Neural progenitor cell (in vitro differentiated cells): Measurements from ENCODE around the gene PATJ. TPM values are rescaled to one million over a fixed set of nuclear protein-coding genes. Genes with fewer than 3 reads are reported as not detected.

Source experiments
- DNase-seq: peaks from one replicate; pipeline ENCODE4 v3.0.0-alpha.2; 2016; ENCODE audit warnings: low spot score
- H2AFZ ChIP-seq: fragments of 200-600 bp; sonication (generic); replicated peaks from 2 replicates; pipeline ENCODE4 v1.6.1; 2016; ENCODE audit warnings: antibody characterized with exemption
- H3F3A ChIP-seq: fragments of 200-600 bp; sonication (generic); 2 replicates; pipeline ENCODE4 v1.6.1; 2016; ENCODE audit warnings: antibody characterized with exemption, low read depth
- H3K27ac ChIP-seq: fragments of 200-600 bp; sonication (generic); 2 replicates; pipeline ENCODE4 v1.5.1; 2016; ENCODE audit warnings: mild to moderate bottlenecking
- H3K27me3 ChIP-seq: fragments of 200-600 bp; sonication (generic); 2 replicates; pipeline ENCODE4 v1.6.1; 2016; ENCODE audit warnings: mild to moderate bottlenecking, moderate library complexity
- H3K36me3 ChIP-seq: fragments of 200-600 bp; sonication (generic); 2 replicates; pipeline ENCODE4 v1.5.1; 2016
- H3K4me1 ChIP-seq: fragments of 200-600 bp; sonication (generic); 2 replicates; pipeline ENCODE4 v1.6.1; 2016; ENCODE audit warnings: mixed run types
- H3K4me2 ChIP-seq: fragments of 200-600 bp; sonication (generic); 2 replicates; pipeline ENCODE4 v1.6.1; 2016
- H3K4me3 ChIP-seq: fragments of 200-600 bp; sonication (generic); 2 replicates; pipeline ENCODE4 v1.5.1; 2016
- H3K79me2 ChIP-seq: fragments of 200-600 bp; sonication (generic); 2 replicates; pipeline ENCODE4 v1.6.1; 2016; ENCODE audit warnings: low read depth
- H3K9ac ChIP-seq: fragments of 200-600 bp; sonication (generic); 2 replicates; pipeline ENCODE4 v1.6.1; 2016
- H3K9me3 ChIP-seq: fragments of 200-600 bp; sonication (generic); 2 replicates; pipeline ENCODE4 v1.5.1; 2016; ENCODE audit warnings: low read depth
- H4K20me1 ChIP-seq: fragments of 200-600 bp; sonication (generic); 2 replicates; pipeline ENCODE4 v1.6.1; 2016; ENCODE audit warnings: low read depth
- H3K27ac Mint-ChIP-seq: 3 replicates; pipeline ENCODE4 v1.8.0; 2021; ENCODE audit warnings: mixed read lengths
- H3K27me3 Mint-ChIP-seq: 2 replicates; pipeline ENCODE4 v1.8.0; 2022; ENCODE audit warnings: low read depth, mild to moderate bottlenecking, inconsistent platforms, moderate library complexity, mixed read lengths; ENCODE audit not compliant: insufficient read depth
- H3K36me3 Mint-ChIP-seq: 3 replicates; pipeline ENCODE4 v1.8.0; 2021; ENCODE audit warnings: mixed read lengths
- H3K4me1 Mint-ChIP-seq: 3 replicates; pipeline ENCODE4 v1.8.0; 2021; ENCODE audit warnings: mixed read lengths
- H3K4me3 Mint-ChIP-seq: 3 replicates; pipeline ENCODE4 v1.8.0; 2021; ENCODE audit warnings: mild to moderate bottlenecking, moderate library complexity, mixed read lengths
- H3K9me3 Mint-ChIP-seq: 3 replicates; pipeline ENCODE4 v1.8.0; 2020; ENCODE audit warnings: mixed read lengths
- EZH2 ChIP-seq: fragments of 200-600 bp; sonication (generic); IDR thresholded peaks from 2 replicates; pipeline ENCODE4 v1.6.1; 2017; ENCODE audit warnings: antibody characterized with exemption, mild to moderate bottlenecking, moderate library complexity
- EZH2phosphoT487 ChIP-seq: fragments of 200-600 bp; sonication (generic); IDR thresholded peaks from 2 replicates; pipeline ENCODE4 v1.6.1; 2017; ENCODE audit warnings: antibody characterized with exemption
- total RNA-seq: library from RNA; depleted of rRNA; stranded (reverse); fragments of >200 nt; gene quantifications from 2 replicates; pipeline ENCODE4 v1.2.3, GENCODE V29; 2015; ENCODE audit warnings: low replicate concordance
- TF ChIP-seq, protein P1 (sequence below): fragments of 200-600 bp; sonication (generic); IDR thresholded peaks from 2 replicates; pipeline ENCODE4 v1.5.1; 2017; ENCODE audit warnings: antibody characterized with exemption, mild to moderate bottlenecking

The PATJ gene
- total RNA-seq, 1 donor from 2014 or later, result 24.8 TPM

DNA sequence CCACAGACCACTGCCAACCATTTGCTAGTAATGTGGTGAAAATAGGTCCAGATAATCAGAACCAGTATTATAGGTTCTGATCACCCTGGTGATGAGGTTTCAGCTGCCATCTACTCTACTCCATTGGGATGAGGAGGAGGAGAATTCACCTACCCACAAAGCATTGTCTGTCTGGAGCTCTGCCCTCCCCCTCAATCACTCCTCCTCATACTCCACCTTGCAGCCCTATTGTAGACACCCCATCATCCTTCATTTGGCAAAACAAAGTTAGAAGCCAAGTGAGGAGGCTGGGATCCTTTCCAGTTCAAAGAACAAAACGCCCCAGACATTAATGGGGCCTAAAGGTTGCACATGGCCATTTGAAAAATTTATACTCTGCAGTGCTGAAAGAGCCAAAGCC, 295.0 kb downstream of the PATJ start:
- H3K4me3 ChIP-seq, result no peak overlapping the region
- H3K27ac ChIP-seq, result no peak overlapping the region
- no peak for DNase-seq
- H3K27me3 Mint-ChIP-seq, result peaks cover 2% of the 10 kb centered on the region
- H3K27me3 ChIP-seq, result no peaks in the 10 kb centered on the region
- no peak overlapping the region for H3K27ac Mint-ChIP-seq
- no peak overlapping the region for H2AFZ ChIP-seq
- no peak overlapping the region for H3K9ac ChIP-seq
- H3K9me3 ChIP-seq, result no peaks in the 10 kb centered on the region
- no peak for TF ChIP-seq EZH2phosphoT487
- TF ChIP-seq, protein P1, sequence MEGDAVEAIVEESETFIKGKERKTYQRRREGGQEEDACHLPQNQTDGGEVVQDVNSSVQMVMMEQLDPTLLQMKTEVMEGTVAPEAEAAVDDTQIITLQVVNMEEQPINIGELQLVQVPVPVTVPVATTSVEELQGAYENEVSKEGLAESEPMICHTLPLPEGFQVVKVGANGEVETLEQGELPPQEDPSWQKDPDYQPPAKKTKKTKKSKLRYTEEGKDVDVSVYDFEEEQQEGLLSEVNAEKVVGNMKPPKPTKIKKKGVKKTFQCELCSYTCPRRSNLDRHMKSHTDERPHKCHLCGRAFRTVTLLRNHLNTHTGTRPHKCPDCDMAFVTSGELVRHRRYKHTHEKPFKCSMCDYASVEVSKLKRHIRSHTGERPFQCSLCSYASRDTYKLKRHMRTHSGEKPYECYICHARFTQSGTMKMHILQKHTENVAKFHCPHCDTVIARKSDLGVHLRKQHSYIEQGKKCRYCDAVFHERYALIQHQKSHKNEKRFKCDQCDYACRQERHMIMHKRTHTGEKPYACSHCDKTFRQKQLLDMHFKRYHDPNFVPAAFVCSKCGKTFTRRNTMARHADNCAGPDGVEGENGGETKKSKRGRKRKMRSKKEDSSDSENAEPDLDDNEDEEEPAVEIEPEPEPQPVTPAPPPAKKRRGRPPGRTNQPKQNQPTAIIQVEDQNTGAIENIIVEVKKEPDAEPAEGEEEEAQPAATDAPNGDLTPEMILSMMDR, result no peak
- no peaks in the 10 kb centered on the region for H3K9me3 Mint-ChIP-seq
- H3K4me2 ChIP-seq, result no peak overlapping the region
- H4K20me1 ChIP-seq, result no peaks in the 10 kb centered on the region
- H3K36me3 ChIP-seq, result no peaks in the 10 kb centered on the region
- peaks cover 20% of the 10 kb centered on the region for H3K4me1 Mint-ChIP-seq
- H3K4me3 Mint-ChIP-seq, result no peak overlapping the region
- H3F3A ChIP-seq, result no peaks in the 10 kb centered on the region
- no peaks in the 10 kb centered on the region for H3K79me2 ChIP-seq
- peaks cover 12% of the 10 kb centered on the region for H3K4me1 ChIP-seq
- H3K36me3 Mint-ChIP-seq, result no peaks in the 10 kb centered on the region

DNA sequence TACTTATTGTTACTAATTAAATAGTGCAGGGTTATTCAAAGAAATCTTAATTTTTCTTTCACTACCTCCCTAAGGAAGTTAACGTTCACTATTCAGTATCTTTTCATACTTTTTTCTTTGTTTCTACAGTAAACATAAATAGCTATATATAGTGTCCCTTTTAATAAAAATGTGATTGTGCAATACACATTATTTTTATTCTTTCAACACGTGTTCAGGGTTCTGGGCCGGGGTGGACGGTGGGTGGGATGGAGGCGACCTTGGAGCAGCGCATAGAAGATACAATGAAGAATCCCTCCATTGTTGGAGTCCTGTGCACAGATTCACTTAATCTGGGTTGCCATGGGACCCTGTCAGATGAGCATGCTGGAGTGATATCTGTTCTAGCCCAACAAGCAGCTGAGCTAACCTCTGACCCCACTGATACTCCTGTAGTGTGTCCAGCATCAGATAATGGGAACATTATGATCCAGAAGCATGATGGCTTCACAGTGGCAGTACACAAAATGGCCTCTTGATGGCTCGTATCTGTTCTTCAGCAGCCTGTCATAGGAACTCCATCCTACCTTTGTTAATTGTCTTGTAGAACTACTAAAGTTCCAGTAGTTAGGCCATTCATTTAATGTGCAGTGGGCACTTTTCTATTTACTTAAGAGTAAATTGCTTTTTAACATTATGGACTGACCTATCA, 296.5 kb downstream of the PATJ start:
- H3K27ac ChIP-seq, result no peak overlapping the region

DNA sequence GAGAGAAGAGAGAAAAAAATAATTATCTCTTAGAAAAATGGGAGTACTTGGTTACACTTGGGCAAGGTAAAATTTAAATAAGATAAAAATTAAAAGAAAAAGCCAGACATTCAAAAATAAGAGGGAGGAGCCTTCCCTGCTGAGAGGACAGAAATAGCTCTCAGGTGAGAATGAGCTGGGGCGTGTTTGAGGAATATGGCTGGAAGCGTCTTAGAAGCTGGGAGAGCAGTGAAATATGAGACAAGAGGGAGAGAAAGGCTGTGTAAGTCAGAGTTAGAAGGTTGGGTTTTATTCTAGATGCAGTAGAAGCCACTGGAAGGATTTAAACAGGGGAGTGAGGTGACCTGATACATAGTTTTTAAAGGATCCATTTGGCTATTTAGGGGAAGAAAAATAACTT, 298.2 kb downstream of the PATJ start:
- H3K4me3 Mint-ChIP-seq, result no peak overlapping the region

More for the DNA sequence above, 296.5 kb downstream of the PATJ start:
- Mint-ChIP-seq H3K36me3 (no peaks in the 10 kb centered on the region), H3K27me3 (peaks cover 2% of the 10 kb centered on the region), H3K4me3 (no peak overlapping the region), H3K27ac (no peak overlapping the region), H3K4me1 (peaks cover 20% of the 10 kb centered on the region), H3K9me3 (no peaks in the 10 kb centered on the region)
- H3K4me3 ChIP-seq, result no peak overlapping the region
- H3K4me2 ChIP-seq, result no peak overlapping the region
- H3K9me3 ChIP-seq, result no peaks in the 10 kb centered on the region
- H3K79me2 ChIP-seq, result no peaks in the 10 kb centered on the region
- peaks cover 9% of the 10 kb centered on the region for H3K4me1 ChIP-seq
- no peak for DNase-seq
- no peaks in the 10 kb centered on the region for H4K20me1 ChIP-seq
- H3F3A ChIP-seq, result no peaks in the 10 kb centered on the region
- TF ChIP-seq, protein P1, result peak; percentile 23
- no peak for TF ChIP-seq EZH2
- no peaks in the 10 kb centered on the region for H3K36me3 ChIP-seq
- H3K9ac ChIP-seq, result no peak overlapping the region
- H2AFZ ChIP-seq, result no peak overlapping the region
- H3K27me3 ChIP-seq, result no peaks in the 10 kb centered on the region

More for the DNA sequence above, 298.2 kb downstream of the PATJ start:
- H4K20me1 ChIP-seq, result no peaks in the 10 kb centered on the region
- peaks cover 2% of the 10 kb centered on the region for H3K27me3 Mint-ChIP-seq
- H3K4me2 ChIP-seq, result no peak overlapping the region
- TF ChIP-seq, protein P1, result no peak
- TF ChIP-seq EZH2phosphoT487 (no peak), EZH2 (no peak)
- H3K27ac ChIP-seq, result no peak overlapping the region
- no peak overlapping the region for H3K9ac ChIP-seq
- H3F3A ChIP-seq, result no peaks in the 10 kb centered on the region
- no peak overlapping the region for H3K27ac Mint-ChIP-seq
- peaks cover 9% of the 10 kb centered on the region for H3K4me1 ChIP-seq
- no peaks in the 10 kb centered on the region for H3K36me3 Mint-ChIP-seq
- no peaks in the 10 kb centered on the region for H3K9me3 ChIP-seq
- no peaks in the 10 kb centered on the region for H3K36me3 ChIP-seq
- DNase-seq, result no peak
- H3K9me3 Mint-ChIP-seq, result no peaks in the 10 kb centered on the region
- H2AFZ ChIP-seq, result no peak overlapping the region
- no peaks in the 10 kb centered on the region for H3K27me3 ChIP-seq
- no peak overlapping the region for H3K4me3 ChIP-seq
- no peaks in the 10 kb centered on the region for H3K79me2 ChIP-seq
- peaks cover 23% of the 10 kb centered on the region for H3K4me1 Mint-ChIP-seq
